Measurements from ENCODE around the gene USP44. TPM values are rescaled to one million over a fixed set of nuclear protein-coding genes. Genes with fewer than 3 reads are reported as not detected.
A peak's percentile ranks its signal among the peaks of the same experiment; 100 is the strongest.

The USP44 gene
- total and polyA plus RNA-seq, 2 of the 13 experiments (the other 11 are each of a cell fraction or from before 2014, with no cell fraction given), result 0.05 to 0.07 TPM

DNA sequence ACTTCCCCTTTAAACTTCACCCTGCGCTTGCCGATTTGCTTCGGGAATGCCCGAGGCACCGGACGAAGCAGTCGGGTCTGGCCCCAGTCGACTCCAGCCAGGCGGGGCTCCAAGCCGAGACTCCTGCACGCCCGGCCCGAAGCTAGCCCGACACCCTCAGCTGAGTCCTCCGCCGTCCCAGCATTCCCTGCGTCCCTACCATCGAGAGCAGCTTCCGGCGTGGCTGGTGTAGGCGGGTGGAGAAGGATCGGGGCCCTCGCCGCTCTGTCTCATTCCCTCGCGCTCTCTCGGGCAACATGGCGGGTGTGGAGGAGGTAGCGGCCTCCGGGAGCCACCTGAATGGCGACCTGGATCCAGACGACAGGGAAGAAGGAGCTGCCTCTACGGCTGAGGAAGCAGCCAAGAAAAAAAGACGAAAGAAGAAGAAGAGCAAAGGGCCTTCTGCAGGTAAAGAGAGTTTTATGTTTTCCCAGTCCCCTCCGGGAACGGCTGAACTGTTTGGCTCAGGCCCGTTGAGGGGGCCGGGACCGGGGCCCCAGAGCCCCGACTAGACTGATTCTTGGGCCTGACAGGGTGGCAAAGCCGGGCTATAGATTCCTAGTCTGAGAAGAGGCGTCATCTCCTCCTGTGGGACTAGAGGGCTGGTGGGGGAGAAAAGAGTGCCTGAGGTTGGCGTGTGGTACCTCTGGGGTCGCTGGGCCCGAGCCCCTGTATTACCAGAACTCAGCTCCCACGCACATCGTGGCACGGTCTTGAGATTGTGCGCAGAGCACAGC lies 77.2 kb downstream of the USP44 start, which contains the start of gene METAP2 (continued):
- peak; percentile 29; the same call in 1 of the 2 replicates for TF ChIP-seq ZNF552 (CRISPR knock-in tag; IDR thresholded peaks at IDR 0.05; ENCODE audit: borderline replicate concordance)
- peak; percentile 98 for TF ChIP-seq NFKB2 (CRISPR knock-in tag; IDR thresholded peaks at IDR 0.05; ENCODE audit: borderline replicate concordance)
- TF ChIP-seq, protein P1, sequence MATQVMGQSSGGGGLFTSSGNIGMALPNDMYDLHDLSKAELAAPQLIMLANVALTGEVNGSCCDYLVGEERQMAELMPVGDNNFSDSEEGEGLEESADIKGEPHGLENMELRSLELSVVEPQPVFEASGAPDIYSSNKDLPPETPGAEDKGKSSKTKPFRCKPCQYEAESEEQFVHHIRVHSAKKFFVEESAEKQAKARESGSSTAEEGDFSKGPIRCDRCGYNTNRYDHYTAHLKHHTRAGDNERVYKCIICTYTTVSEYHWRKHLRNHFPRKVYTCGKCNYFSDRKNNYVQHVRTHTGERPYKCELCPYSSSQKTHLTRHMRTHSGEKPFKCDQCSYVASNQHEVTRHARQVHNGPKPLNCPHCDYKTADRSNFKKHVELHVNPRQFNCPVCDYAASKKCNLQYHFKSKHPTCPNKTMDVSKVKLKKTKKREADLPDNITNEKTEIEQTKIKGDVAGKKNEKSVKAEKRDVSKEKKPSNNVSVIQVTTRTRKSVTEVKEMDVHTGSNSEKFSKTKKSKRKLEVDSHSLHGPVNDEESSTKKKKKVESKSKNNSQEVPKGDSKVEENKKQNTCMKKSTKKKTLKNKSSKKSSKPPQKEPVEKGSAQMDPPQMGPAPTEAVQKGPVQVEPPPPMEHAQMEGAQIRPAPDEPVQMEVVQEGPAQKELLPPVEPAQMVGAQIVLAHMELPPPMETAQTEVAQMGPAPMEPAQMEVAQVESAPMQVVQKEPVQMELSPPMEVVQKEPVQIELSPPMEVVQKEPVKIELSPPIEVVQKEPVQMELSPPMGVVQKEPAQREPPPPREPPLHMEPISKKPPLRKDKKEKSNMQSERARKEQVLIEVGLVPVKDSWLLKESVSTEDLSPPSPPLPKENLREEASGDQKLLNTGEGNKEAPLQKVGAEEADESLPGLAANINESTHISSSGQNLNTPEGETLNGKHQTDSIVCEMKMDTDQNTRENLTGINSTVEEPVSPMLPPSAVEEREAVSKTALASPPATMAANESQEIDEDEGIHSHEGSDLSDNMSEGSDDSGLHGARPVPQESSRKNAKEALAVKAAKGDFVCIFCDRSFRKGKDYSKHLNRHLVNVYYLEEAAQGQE (IDR thresholded peaks at IDR 0.05; ENCODE audit: borderline replicate concordance in 1 of 2, low read depth in 1 of 2, low read length in 2 of 2), result peak in 1 of 2 experiments; percentile 50; a peak in 1 of 4 replicates
- no peak for TF ChIP-seq KDM6A (CRISPR knock-in tag; IDR thresholded peaks at IDR 0.05; ENCODE audit: low read depth)
- no peak for TF ChIP-seq ZFP62 (CRISPR knock-in tag; IDR thresholded peaks at IDR 0.05)
- peak; percentile 29; the same call in 1 of the 2 replicates for TF ChIP-seq LBX2 (CRISPR knock-in tag; IDR thresholded peaks at IDR 0.05; ENCODE audit: borderline replicate concordance)
- TF ChIP-seq ZBTB14 (CRISPR knock-in tag; IDR thresholded peaks at IDR 0.05), result no peak
- TF ChIP-seq SRSF9 (IDR thresholded peaks at IDR 0.05; ENCODE audit: borderline replicate concordance, insufficient read depth, low read depth, low read length, poor library complexity, severe bottlenecking), result no peak
- TF ChIP-seq ZSCAN21 (CRISPR knock-in tag; IDR thresholded peaks at IDR 0.05; ENCODE audit: borderline replicate concordance), result peak; percentile 96
- TF ChIP-seq FOSL2 (CRISPR knock-in tag; IDR thresholded peaks at IDR 0.05), result peak; percentile 60
- TF ChIP-seq SPEN (CRISPR knock-in tag; IDR thresholded peaks at IDR 0.05; ENCODE audit: low read depth), result peak; percentile 98
- no peak; the same call in 1 of the 2 replicates for TF ChIP-seq FOXK2 (IDR thresholded peaks at IDR 0.05)
- peak; percentile 90 for TF ChIP-seq SALL1 (CRISPR knock-in tag; IDR thresholded peaks at IDR 0.05)
- TF ChIP-seq CENPX (CRISPR knock-in tag; IDR thresholded peaks at IDR 0.05), result no peak
- TF ChIP-seq HNRNPK (IDR thresholded peaks at IDR 0.05; ENCODE audit: low read depth, low read length, poor library complexity, severe bottlenecking), result no peak
- TF ChIP-seq, protein P2, sequence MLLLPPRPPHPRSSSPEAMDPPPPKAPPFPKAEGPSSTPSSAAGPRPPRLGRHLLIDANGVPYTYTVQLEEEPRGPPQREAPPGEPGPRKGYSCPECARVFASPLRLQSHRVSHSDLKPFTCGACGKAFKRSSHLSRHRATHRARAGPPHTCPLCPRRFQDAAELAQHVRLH (CRISPR knock-in tag; IDR thresholded peaks at IDR 0.05; ENCODE audit: borderline replicate concordance, low read depth), result peak; percentile 86
- TF ChIP-seq, protein P3, sequence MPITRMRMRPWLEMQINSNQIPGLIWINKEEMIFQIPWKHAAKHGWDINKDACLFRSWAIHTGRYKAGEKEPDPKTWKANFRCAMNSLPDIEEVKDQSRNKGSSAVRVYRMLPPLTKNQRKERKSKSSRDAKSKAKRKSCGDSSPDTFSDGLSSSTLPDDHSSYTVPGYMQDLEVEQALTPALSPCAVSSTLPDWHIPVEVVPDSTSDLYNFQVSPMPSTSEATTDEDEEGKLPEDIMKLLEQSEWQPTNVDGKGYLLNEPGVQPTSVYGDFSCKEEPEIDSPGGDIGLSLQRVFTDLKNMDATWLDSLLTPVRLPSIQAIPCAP (CRISPR knock-in tag; IDR thresholded peaks at IDR 0.05; ENCODE audit: low read depth), result 0 out of 2 replicates have a peak, but pooled peaks have one; percentile 12
- TF ChIP-seq AGO2 (optimal IDR thresholded peaks at IDR 0.05; ENCODE audit: low read depth, low read length), result peak; percentile 56
- peak; percentile 63; the same call in 1 of the 2 replicates for TF ChIP-seq ZNF724P (CRISPR knock-in tag; IDR thresholded peaks at IDR 0.05; ENCODE audit: borderline replicate concordance)
- TF ChIP-seq NONO (IDR thresholded peaks at IDR 0.05), result no peak
- peak; percentile 98 for TF ChIP-seq NONO (CRISPR knock-in tag; conservative IDR thresholded peaks at IDR 0.05)
- peak; percentile 80; the same call in 1 of the 2 replicates for TF ChIP-seq FOXK1 (CRISPR knock-in tag; IDR thresholded peaks at IDR 0.05; ENCODE audit: borderline replicate concordance, low read depth)

Data from HepG2 (cell line).